Large intestine (tissue), 3 donors: Measurements from ENCODE around the gene PRKCSH. TPM values are rescaled to one million over a fixed set of nuclear protein-coding genes. Genes with fewer than 3 reads are reported as not detected.
"Not testable (repeated sequence)": the region's sequence is repeated elsewhere in the genome, so short reads cannot be mapped to it uniquely, and the experiment has no call there.

Experiments used
- DNase-seq, 2 donors: peaks; one replicate each; pipeline versions ENCODE4 v3.0.0 to v3.0.0-alpha.2; 2013
- H3K27ac ChIP-seq: one replicate; pipeline ENCODE4 v1.5.1; 2013; ENCODE audit warnings: low read length
- H3K27me3 ChIP-seq: 2 replicates; pipeline ENCODE4 v1.6.1; 2013; ENCODE audit warnings: low read length; ENCODE audit not compliant: control insufficient read depth, insufficient read depth
- H3K36me3 ChIP-seq: 2 replicates; pipeline ENCODE4 v1.6.1; 2013; ENCODE audit warnings: low read length; ENCODE audit not compliant: control insufficient read depth, insufficient read depth
- H3K4me1 ChIP-seq: one replicate; pipeline ENCODE4 v1.6.1; 2013; ENCODE audit warnings: low read length; ENCODE audit not compliant: control insufficient read depth, insufficient read depth
- H3K4me3 ChIP-seq: one replicate; pipeline ENCODE4 v1.5.1; 2013; ENCODE audit warnings: low read length
- H3K9me3 ChIP-seq: one replicate; pipeline ENCODE4 v1.6.1; 2013; ENCODE audit warnings: mild to moderate bottlenecking, low read depth, low read length, moderate library complexity; ENCODE audit not compliant: control insufficient read depth
- WGBS: methylation state at CpG from one replicate; pipeline ENCODE4 v1.1.5; 2013; ENCODE audit warnings: low lambda C conversion rate; ENCODE audit not compliant: insufficient coverage; 5-methylcytosine and 5-hydroxymethylcytosine counted together
- polyA plus RNA-seq: library from polyadenylated mRNA; unstranded; fragments of 120-200 nt; gene quantifications from one replicate; pipeline ENCODE4 v1.2.1, GENCODE V29; 2013

The PRKCSH gene
- polyA plus RNA-seq, 1 donor = 380 TPM

- no CpG with 5 or more reads among the region's 4 CpGs for WGBS
- Histone ChIP-seq H3K4me3 (no peak overlapping the region), H3K9me3 (no peaks in the 10 kb centered on the region), H3K4me1 (no peaks in the 10 kb centered on the region), H3K27ac (no peak overlapping the region), H3K27me3 (peaks cover 8% of the 10 kb centered on the region), H3K36me3 (no peaks in the 10 kb centered on the region)
- no peak for DNase-seq
Measured at GRCh38 chr19:11460207-11460606, 24.8 kb downstream of the PRKCSH start.

DNA sequence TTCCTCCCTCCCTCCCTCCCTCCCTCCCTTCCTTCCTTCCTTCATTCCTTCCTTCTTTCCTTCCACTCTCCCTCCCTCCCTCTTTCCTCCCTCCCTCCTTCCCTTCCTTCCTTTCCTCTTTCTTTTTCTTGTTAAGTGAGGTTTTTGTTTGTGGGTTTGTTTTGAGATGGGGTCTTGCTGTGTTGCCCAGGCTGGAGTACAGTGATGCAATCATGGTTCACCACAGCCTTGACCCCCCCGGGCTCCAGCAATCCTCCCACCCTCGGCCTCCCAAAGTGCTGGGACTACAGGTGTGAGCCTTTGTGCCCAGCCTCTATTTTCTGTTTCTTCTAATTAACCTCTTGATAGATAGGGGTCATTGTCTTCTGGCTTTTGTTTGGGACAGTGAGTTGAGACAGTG, 26.0 kb downstream of the PRKCSH start:
- DNase-seq = no peak
- Histone ChIP-seq H3K27ac (no peak overlapping the region), H3K36me3 (no peaks in the 10 kb centered on the region), H3K4me1 (no peaks in the 10 kb centered on the region), H3K9me3 (no peaks in the 10 kb centered on the region), H3K4me3 (no peak overlapping the region), H3K27me3 (peaks cover 8% of the 10 kb centered on the region)
- WGBS = no CpG with 5 or more reads among the region's 2 CpGs

DNA sequence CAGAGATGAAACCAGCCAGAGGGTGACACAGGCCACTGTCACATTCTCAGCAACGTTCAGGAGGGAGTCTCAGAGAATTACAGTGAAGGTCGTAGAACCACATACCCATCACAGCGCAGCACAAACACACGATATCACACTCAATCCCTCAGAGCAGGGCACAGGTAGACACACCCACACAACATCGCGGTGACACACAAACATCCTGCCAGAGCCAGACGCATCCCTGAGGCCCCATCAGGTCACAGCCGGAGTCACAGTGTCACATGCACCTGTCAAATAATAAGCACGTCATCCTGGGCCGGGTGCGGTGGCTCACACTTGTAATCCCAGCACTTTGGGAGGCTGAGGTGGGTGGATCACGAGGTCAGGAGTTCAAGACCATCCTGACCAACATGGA, 28.0 kb downstream of the PRKCSH start:
- WGBS = no CpG with 5 or more reads among the region's 12 CpGs
- no peak overlapping the region for H3K27ac ChIP-seq
- no peaks in the 10 kb centered on the region for H3K4me1 ChIP-seq

DNA sequence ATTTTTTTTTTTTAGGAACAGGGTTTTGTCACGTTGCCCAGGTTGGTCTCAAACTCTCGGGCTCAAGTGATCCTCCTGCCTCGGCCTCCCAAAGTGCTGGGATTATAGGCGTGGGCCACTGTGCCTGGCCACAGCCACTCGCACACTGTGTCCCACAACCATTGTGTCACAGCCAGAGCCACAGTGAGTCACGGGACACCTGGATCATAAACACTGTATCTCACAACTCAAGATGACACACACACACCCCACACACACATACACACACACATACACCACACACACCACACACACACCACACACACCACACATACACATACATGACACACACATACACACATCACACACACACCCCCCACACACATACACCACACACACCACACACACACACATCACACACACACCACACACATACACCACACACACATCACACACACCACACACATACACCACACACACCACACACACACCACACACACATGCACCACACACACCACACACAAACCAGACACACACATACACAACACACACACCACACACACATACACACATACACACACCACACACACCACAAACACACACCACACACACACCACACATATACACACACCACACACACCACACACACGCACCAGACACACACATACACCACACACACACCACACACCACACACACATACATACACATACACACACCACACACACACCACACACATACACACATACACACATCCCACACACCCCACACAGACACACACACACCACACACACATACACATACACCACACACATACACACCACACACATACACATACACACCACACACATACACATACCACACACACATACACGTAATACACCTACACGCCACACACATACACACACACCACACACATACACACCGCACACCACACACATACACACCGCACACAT, 29.2 kb downstream of the PRKCSH start:
- DNase-seq = no peak
- Histone ChIP-seq H3K36me3 (no peaks in the 10 kb centered on the region), H3K27ac (no peak overlapping the region), H3K4me1 (no peaks in the 10 kb centered on the region), H3K4me3 (no peak overlapping the region), H3K9me3 (no peaks in the 10 kb centered on the region), H3K27me3 (no peaks in the 10 kb centered on the region)
- WGBS = no CpG with 5 or more reads among the region's 11 CpGs

More for the DNA sequence above, 28.0 kb downstream of the PRKCSH start:
- no peak for DNase-seq
- Histone ChIP-seq H3K9me3 (no peaks in the 10 kb centered on the region), H3K4me3 (no peak overlapping the region), H3K27me3 (no peaks in the 10 kb centered on the region), H3K36me3 (no peaks in the 10 kb centered on the region)

- WGBS = no CpG with 5 or more reads among the region's 8 CpGs
- no peaks in the 10 kb centered on the region for H3K9me3 ChIP-seq
Measured at GRCh38 chr19:11465600-11465999, 30.2 kb downstream of the PRKCSH start.

DNA sequence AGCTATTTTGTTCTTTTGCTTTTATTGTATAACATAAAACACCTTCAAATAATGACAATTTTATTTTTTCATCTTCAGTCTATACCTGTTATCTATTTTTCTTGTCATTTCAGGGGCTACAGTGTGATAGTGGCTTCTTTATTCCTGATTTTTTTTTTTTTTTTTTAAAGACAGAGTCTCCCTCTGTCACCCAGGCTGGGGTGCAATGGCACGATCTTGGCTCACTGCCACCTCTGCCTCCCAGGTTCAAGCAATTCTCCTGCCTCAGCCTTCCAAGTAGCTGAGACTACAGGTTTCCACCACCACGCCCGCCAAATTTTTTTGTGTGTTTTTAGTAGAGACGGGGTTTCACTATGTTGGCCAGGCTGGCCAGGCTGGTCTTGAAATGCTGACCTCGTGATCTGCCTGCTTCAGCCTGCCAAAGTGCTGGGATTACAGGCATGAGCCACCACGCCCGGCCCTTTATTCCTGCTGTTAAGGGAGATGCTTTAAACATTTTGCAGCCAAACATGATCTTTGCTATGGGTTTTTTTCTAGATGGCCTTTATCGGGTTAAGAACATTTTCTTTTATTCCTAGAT, 32.9 kb downstream of the PRKCSH start:
- not testable (repeated sequence) for H3K4me1 ChIP-seq, H3K27me3 ChIP-seq, H3K4me3 ChIP-seq, H3K36me3 ChIP-seq, H3K27ac ChIP-seq, DNase-seq, H3K9me3 ChIP-seq
- 82% methylated on average over 4 of the region's 8 CpGs for WGBS

More at GRCh38 chr19:11465600-11465999, 30.2 kb downstream of the PRKCSH start:
- no peaks in the 10 kb centered on the region for H3K36me3 ChIP-seq
- H3K4me1 ChIP-seq = no peaks in the 10 kb centered on the region
- H3K4me3 ChIP-seq = no peak overlapping the region
- H3K27ac ChIP-seq = no peak overlapping the region
- no peaks in the 10 kb centered on the region for H3K27me3 ChIP-seq
- DNase-seq = no peak

- 60% methylated on average over 1 of the region's 4 CpGs for WGBS
- Histone ChIP-seq H3K4me3 (no peak overlapping the region), H3K4me1 (no peaks in the 10 kb centered on the region), H3K9me3 (no peaks in the 10 kb centered on the region), H3K36me3 (no peaks in the 10 kb centered on the region), H3K27ac (no peak overlapping the region), H3K27me3 (peaks cover 17% of the 10 kb centered on the region)
- no peak for DNase-seq
Measured at GRCh38 chr19:11473725-11474124, 38.3 kb downstream of the PRKCSH start.

GRCh38 chr19:11475343-11475742, 39.9 kb downstream of the PRKCSH start:
- H3K27ac ChIP-seq, H3K4me1 ChIP-seq, H3K36me3 ChIP-seq, DNase-seq, H3K4me3 ChIP-seq, H3K9me3 ChIP-seq: not testable (repeated sequence)
- peaks cover 32% of the 10 kb centered on the region for H3K27me3 ChIP-seq
- WGBS = no CpG with 5 or more reads among the region's 3 CpGs

DNA sequence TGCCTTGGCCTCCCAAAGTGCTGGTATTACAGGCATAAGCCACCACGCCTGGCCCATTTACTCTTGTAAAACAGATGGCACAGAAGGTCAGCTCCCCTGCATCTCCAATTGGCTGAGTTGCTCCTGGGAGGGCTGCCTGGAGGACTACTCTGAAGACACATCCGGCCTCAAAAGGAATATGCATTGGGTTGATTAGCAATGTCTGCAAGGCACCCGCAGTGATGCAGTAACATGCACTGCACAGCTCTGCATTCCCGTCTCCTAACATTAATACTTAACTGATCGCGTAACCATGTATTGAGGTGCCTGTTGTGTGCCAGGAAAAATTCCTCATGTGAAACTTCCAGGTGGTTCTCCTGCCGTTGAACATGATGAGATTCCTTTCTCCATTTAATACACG, 40.4 kb downstream of the PRKCSH start:
- H3K9me3 ChIP-seq = peaks cover 6% of the 10 kb centered on the region
- no peaks in the 10 kb centered on the region for H3K36me3 ChIP-seq
- DNase-seq = no peak
- H3K27ac ChIP-seq = no peak overlapping the region
- WGBS = no CpG with 5 or more reads among the region's 8 CpGs
- H3K4me3 ChIP-seq = no peak overlapping the region
- peaks cover 3% of the 10 kb centered on the region for H3K4me1 ChIP-seq
- peaks cover 37% of the 10 kb centered on the region for H3K27me3 ChIP-seq

DNA sequence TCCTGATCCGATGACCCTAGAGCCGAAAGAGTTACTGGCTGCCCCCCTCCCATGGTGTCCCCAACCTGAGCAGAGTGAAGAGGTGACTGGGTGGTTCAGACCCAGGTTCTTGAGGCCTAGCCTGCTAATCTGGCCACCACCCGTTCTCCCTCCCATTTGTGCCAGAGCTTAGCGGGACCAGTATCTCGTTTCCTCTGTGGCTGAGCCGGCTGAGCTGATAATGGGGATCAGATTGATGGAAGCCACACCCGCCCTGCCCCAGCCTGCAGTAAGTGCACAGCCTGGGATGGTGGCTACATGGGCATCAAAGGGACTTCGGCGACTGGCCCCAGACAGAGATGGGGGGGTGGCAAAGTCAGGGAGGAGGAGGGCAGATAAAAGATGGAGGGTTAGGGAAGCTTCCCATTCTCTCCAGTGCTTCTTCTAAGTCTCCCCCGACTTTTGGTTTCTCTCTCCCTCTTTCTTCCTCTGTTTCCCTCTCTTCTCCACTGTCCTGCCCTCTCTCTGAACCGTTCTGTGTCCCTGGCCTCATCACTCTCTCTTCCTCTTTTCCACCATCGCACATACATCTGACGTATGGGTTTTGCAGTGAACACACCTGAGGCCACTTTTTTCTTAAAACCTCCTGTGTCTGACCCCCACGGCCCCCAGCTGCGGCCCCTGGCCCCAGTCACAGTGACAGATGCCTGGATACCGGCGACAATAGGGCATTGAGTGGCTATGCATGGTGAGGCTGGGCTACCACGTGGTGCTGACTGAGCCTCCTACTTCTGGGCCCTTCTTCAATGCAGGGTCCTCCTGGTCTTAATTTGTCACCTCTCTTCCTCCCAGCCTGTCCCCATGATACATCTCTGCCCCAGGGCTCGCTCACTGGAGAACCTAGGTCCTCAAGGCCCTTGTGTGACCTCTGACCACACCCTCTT, 43.0 kb downstream of the PRKCSH start:
- DNase-seq = no peak
- peaks cover 61% of the 10 kb centered on the region for H3K27me3 ChIP-seq
- peaks cover 5% of the 10 kb centered on the region for H3K4me1 ChIP-seq
- WGBS = 43% methylated on average over 2 of the region's 19 CpGs
- no peaks in the 10 kb centered on the region for H3K36me3 ChIP-seq
- no peak overlapping the region for H3K4me3 ChIP-seq
- peaks cover 18% of the 10 kb centered on the region for H3K9me3 ChIP-seq
- no peak overlapping the region for H3K27ac ChIP-seq
